GM06990 (cell line): ENCODE data around the gene CCNY.

Source experiments
- DNase-seq: peaks from one replicate; pipeline ENCODE4 v3.0.0-alpha.2; 2011; ENCODE audit not compliant: insufficient read length; ENCODE audit errors: extremely low read depth
- H3K27me3 ChIP-seq: replicated peaks from 2 replicates; pipeline ENCODE4 v1.6.0; 2011; ENCODE audit warnings: low read length; ENCODE audit not compliant: control insufficient read depth, insufficient read depth
- H3K36me3 ChIP-seq: 2 replicates; pipeline ENCODE4 v1.5.1; 2011; ENCODE audit warnings: low read length; ENCODE audit not compliant: control insufficient read depth, insufficient read depth
- H3K4me3 ChIP-seq: replicated peaks from 2 replicates; pipeline ENCODE4 v1.5.1; 2011; ENCODE audit warnings: low read depth, mild to moderate bottlenecking, control low read depth, low read length
- CTCF ChIP-seq: IDR thresholded peaks from 2 replicates; pipeline ENCODE4 v1.5.1; 2011; ENCODE audit warnings: low read length, control low read depth, mild to moderate bottlenecking, inconsistent platforms; ENCODE audit not compliant: insufficient read depth, poor library complexity, severe bottlenecking

CCNY gene

GRCh38 chr10:35326466-35327235 lies 9.7 kb upstream of the CCNY start:
- no peaks in the 10 kb centered on the region; the same call in 1 of the 2 replicates for H3K36me3 ChIP-seq
- no peak for TF ChIP-seq CTCF
- DNase-seq = no peak
- no peaks in the 10 kb centered on the region for H3K27me3 ChIP-seq
- H3K4me3 ChIP-seq = no peak overlapping the region

GRCh38 chr10:35327790-35328403 lies 8.4 kb upstream of the CCNY start:
- no peak for TF ChIP-seq CTCF
- no peak for DNase-seq
- Histone ChIP-seq H3K36me3 (peaks cover under 1% of the 10 kb centered on the region), H3K27me3 (no peaks in the 10 kb centered on the region), H3K4me3 (no peak overlapping the region)

GRCh38 chr10:35328404-35329037 lies 7.8 kb upstream of the CCNY start:
- H3K27me3 ChIP-seq = no peaks in the 10 kb centered on the region

GRCh38 chr10:35329520-35329919 lies 6.8 kb upstream of the CCNY start:
- no peak for DNase-seq
- H3K36me3 ChIP-seq = peaks cover 1% of the 10 kb centered on the region

More at GRCh38 chr10:35328404-35329037, 7.8 kb upstream of the CCNY start:
- TF ChIP-seq CTCF = no peak
- H3K36me3 ChIP-seq = peaks cover 1% of the 10 kb centered on the region
- H3K4me3 ChIP-seq = no peak overlapping the region
- DNase-seq = no peak

More at GRCh38 chr10:35329520-35329919, 6.8 kb upstream of the CCNY start:
- TF ChIP-seq CTCF = no peak
- Histone ChIP-seq H3K4me3 (no peak overlapping the region), H3K27me3 (no peaks in the 10 kb centered on the region)
